ENCODE results near the gene PNPLA8. TPM values are rescaled to one million over a fixed set of nuclear protein-coding genes. Genes with fewer than 3 reads are reported as not detected.

PNPLA8 gene
- total RNA-seq = 27.1 and 29.5 TPM in 2 replicates
- long read RNA-seq, transcript PNPLA8-201 (11 exons, 3,490 nt) = major isoform, 223 of 449 reads
- long read RNA-seq, transcript PNPLA8-208 (10 exons, 3,366 nt) = minor isoform, 12 of 449 reads
- long read RNA-seq, transcript PNPLA8-206 (10 exons, 3,462 nt) = minor isoform, 124 of 449 reads
- long read RNA-seq, partial matches to known transcripts = 28 of 449 reads
- long read RNA-seq, other reads (novel, unspliced or antisense) = 61 of 449 reads

GRCh38 chr7:108525985-108526767 is at the start of gene PNPLA8:
PNPLA8 (minus strand) TSS chr7:108526135; CDS start chr7:108515491, 10,644 bp downstream.
- H3K4me3 Mint-ChIP-seq (ENCODE audit: unreplicated experiment) = peak within 1 kb of the TSS; percentile 95
- H3K9me3 Mint-ChIP-seq (ENCODE audit: unreplicated experiment) = no peaks in the 10 kb centered on the region
- peaks cover 2% of the 10 kb centered on the region for H3K36me3 Mint-ChIP-seq (ENCODE audit: unreplicated experiment)
- no peaks in the 10 kb centered on the region for H3K27me3 Mint-ChIP-seq (ENCODE audit: unreplicated experiment)
- TF ChIP-seq CTCF (IDR thresholded peaks at IDR 0.05) = no peak
- H3K4me1 Mint-ChIP-seq (ENCODE audit: unreplicated experiment) = peaks cover 36% of the 10 kb centered on the region
- H3K27ac Mint-ChIP-seq (ENCODE audit: unreplicated experiment) = peak within 1 kb of the TSS; percentile 99
- peak; percentile 100 for DNase-seq (ENCODE audit: extremely low spot score, unreplicated experiment)

- Mint-ChIP-seq H3K9me3 (ENCODE audit: unreplicated experiment) (peaks cover 3% of the 10 kb centered on the region), H3K36me3 (ENCODE audit: unreplicated experiment) (peaks cover 35% of the 10 kb centered on the region), H3K4me3 (ENCODE audit: unreplicated experiment) (no peak overlapping the region), H3K27ac (ENCODE audit: unreplicated experiment) (no peak overlapping the region), H3K4me1 (ENCODE audit: unreplicated experiment) (peaks cover 15% of the 10 kb centered on the region), H3K27me3 (ENCODE audit: unreplicated experiment) (no peaks in the 10 kb centered on the region)
- DNase-seq (ENCODE audit: extremely low spot score, unreplicated experiment) = no peak
- no peak for TF ChIP-seq CTCF (IDR thresholded peaks at IDR 0.05)
These were observed 49.2 kb upstream of the PNPLA8 start for GRCh38 chr7:108575156-108575555.

DNA sequence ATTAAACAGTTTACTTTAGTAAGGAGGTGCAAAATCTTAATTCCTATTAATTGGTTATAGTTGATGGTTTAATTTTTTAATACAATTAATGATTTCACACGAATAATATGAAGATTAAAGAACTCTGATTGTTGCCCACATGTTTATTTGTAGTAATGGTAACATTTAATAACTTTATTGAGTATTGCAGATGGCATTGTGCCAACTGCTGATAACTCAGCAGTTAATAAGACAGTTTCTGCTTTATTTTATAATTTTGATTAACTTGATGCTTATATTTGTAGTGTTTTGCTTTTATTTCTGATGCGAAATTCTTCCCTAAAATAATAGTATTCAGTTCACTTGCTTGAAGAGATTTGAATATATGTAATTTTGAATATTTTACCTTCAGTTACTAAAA is 46.5 kb upstream of the PNPLA8 start:
- Mint-ChIP-seq H3K9me3 (ENCODE audit: unreplicated experiment) (no peaks in the 10 kb centered on the region), H3K27me3 (ENCODE audit: unreplicated experiment) (no peaks in the 10 kb centered on the region), H3K36me3 (ENCODE audit: unreplicated experiment) (peaks cover 27% of the 10 kb centered on the region), H3K4me1 (ENCODE audit: unreplicated experiment) (peaks cover 31% of the 10 kb centered on the region), H3K4me3 (ENCODE audit: unreplicated experiment) (no peak overlapping the region), H3K27ac (ENCODE audit: unreplicated experiment) (no peak overlapping the region)
- TF ChIP-seq CTCF (IDR thresholded peaks at IDR 0.05) = no peak
- no peak for DNase-seq (ENCODE audit: extremely low spot score, unreplicated experiment)

DNA sequence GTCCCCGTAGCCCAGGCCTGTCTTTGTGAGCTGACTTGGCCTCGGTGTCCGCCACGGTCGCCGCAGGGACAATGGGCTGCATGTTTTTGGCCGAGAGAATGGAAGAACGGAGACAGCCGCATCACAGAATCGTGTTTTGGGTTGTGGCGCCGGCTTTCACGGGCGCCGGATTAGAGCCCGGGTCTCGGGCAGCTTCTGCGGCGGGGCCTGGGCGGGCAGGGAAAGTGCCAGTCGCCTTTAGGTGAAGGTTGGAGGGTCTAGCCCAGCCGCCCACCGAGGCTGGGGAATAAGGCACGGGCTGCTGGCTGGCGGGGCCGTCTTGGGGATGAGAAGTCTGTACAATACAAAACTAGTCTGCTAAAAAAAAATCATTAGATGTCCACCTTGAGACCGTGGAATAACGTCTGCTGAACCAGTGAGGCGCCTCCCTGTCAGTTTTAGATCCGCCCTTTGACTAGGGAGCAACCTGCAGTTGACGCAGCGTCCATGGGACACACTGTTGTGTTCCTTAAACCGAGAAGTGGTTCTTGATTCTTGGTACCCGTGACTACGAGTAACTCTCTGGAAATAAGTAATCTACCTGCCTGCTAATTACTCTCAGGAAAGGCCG is 44.3 kb upstream of the PNPLA8 start:
- TF ChIP-seq CTCF (IDR thresholded peaks at IDR 0.05) = no peak
- Mint-ChIP-seq H3K27ac (ENCODE audit: unreplicated experiment) (peak overlapping the region; percentile 99), H3K9me3 (ENCODE audit: unreplicated experiment) (no peaks in the 10 kb centered on the region), H3K4me1 (ENCODE audit: unreplicated experiment) (peaks cover 39% of the 10 kb centered on the region), H3K4me3 (ENCODE audit: unreplicated experiment) (peak overlapping the region; percentile 99), H3K27me3 (ENCODE audit: unreplicated experiment) (no peaks in the 10 kb centered on the region), H3K36me3 (ENCODE audit: unreplicated experiment) (peaks cover 26% of the 10 kb centered on the region)
- DNase-seq (ENCODE audit: extremely low spot score, unreplicated experiment) = no peak
